ENCODE data around the gene ADAP1. TPM values are rescaled to one million over a fixed set of nuclear protein-coding genes. Genes with fewer than 3 reads are reported as not detected.

Gene ADAP1
- total and polyA plus RNA-seq, 2 of the 13 experiments (the other 11 are each of a cell fraction or from before 2014, with no cell fraction given), result 10.5 to 24.6 TPM

- TF ChIP-seq ARID5B (CRISPR knock-in tag; IDR thresholded peaks at IDR 0.05), result no peak; the same call in 1 of the 2 replicates
- TF ChIP-seq NFATC3 (CRISPR knock-in tag; IDR thresholded peaks at IDR 0.05), result no peak
- TF ChIP-seq ZFYVE20 (CRISPR knock-in tag; IDR thresholded peaks at IDR 0.05; ENCODE audit: borderline replicate concordance, low read depth), result no peak
- TF ChIP-seq HOXA7 (CRISPR knock-in tag; IDR thresholded peaks at IDR 0.05), result no peak
- 0 out of 2 replicates have a peak, but pooled peaks have one; percentile 53 for TF ChIP-seq ZMYM2 (CRISPR knock-in tag; IDR thresholded peaks at IDR 0.05)
- TF ChIP-seq ZSCAN29 (CRISPR knock-in tag; conservative IDR thresholded peaks at IDR 0.05), result 0 out of 2 replicates have a peak, but pooled peaks have one; percentile 45
- TF ChIP-seq THAP11 (CRISPR knock-in tag; IDR thresholded peaks at IDR 0.05), result no peak
- TF ChIP-seq ZNF567 (CRISPR knock-in tag; IDR thresholded peaks at IDR 0.05; ENCODE audit: borderline replicate concordance), result no peak
- TF ChIP-seq AKAP8 (CRISPR knock-in tag; IDR thresholded peaks at IDR 0.05), result no peak; the same call in 1 of the 2 replicates
- peak; percentile 84 for TF ChIP-seq KLF6 (CRISPR knock-in tag; IDR thresholded peaks at IDR 0.05)
- no peak for TF ChIP-seq MEIS1 (CRISPR knock-in tag; IDR thresholded peaks at IDR 0.05; ENCODE audit: borderline replicate concordance)
- no peak for TF ChIP-seq ZNF276 (CRISPR knock-in tag; IDR thresholded peaks at IDR 0.05; ENCODE audit: low read depth)
- no peak for TF ChIP-seq ZNF383 (CRISPR knock-in tag; IDR thresholded peaks at IDR 0.05; ENCODE audit: borderline replicate concordance)
- TF ChIP-seq AGO1 (IDR thresholded peaks at IDR 0.05; ENCODE audit: low read depth, low read length, poor library complexity, severe bottlenecking), result no peak
- no peak for TF ChIP-seq EZH2 (conservative IDR thresholded peaks at IDR 0.05; ENCODE audit: low read depth, low read length)
- TF ChIP-seq GTF3A (CRISPR knock-in tag; conservative IDR thresholded peaks at IDR 0.05), result no peak
- TF ChIP-seq ONECUT2 (CRISPR knock-in tag; IDR thresholded peaks at IDR 0.05), result no peak
Observed at GRCh38 chr7:983004-983615, 28.6 kb upstream of the ADAP1 start, which contains the start of gene CYP2W1 (continued).
